Fibroblast of pulmonary artery (primary cell): Measurements from ENCODE around the gene COL2A1.

Source experiments
- DNase-seq: peaks from one replicate; pipeline ENCODE4 v3.0.0-alpha.2; 2010; ENCODE audit warnings: low read depth
- H3K4me3 ChIP-seq: replicated peaks from 2 replicates; pipeline ENCODE4 v1.5.1; 2011; ENCODE audit warnings: low read depth, mild to moderate bottlenecking, control low read depth, low read length, moderate library complexity
- TF ChIP-seq, protein P1 (sequence below): IDR thresholded peaks from 2 replicates; pipeline ENCODE4 v1.5.1; 2011; ENCODE audit warnings: mild to moderate bottlenecking, control low read depth, low read length, inconsistent platforms; ENCODE audit errors: missing control alignments

COL2A1 gene

DNA sequence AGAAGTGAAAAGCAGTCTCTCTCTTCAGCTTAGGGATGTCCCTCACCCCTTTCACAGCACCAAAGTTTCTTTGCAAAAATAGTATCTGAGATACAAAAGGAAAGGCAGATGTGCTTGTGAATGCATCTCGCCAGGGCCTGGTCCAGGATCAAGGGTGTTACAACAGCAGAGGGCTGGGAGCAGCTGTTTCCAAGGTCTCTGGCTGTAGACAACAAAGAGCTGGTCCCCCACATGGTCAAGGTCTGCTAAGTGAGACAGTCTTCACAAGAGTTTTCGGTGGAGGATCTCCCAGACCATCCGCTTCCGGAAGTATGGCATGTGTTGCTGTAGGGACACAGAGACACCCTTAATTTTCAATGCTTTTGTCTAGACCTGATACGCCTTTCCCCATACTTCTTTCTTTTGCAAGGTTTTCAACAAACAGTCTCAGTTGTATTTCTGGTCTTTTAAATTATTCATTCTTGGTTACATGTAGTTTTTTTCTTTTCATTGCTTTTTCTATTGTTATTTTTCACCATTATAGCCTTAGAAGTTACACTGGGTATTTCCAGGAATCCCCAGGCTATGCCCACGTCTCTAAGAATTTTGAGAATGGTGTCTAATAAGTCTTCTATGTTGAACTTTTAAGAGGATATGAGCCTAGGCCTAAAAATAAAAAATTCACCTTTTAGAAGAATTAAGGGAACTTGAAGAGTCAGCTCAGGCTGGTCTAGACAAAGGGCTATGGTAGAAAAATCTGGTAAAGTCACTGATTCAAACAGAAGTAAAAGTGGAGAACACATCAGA lies 41.0 kb upstream of the COL2A1 start:
- no peak overlapping the region for H3K4me3 ChIP-seq
- TF ChIP-seq, protein P1, sequence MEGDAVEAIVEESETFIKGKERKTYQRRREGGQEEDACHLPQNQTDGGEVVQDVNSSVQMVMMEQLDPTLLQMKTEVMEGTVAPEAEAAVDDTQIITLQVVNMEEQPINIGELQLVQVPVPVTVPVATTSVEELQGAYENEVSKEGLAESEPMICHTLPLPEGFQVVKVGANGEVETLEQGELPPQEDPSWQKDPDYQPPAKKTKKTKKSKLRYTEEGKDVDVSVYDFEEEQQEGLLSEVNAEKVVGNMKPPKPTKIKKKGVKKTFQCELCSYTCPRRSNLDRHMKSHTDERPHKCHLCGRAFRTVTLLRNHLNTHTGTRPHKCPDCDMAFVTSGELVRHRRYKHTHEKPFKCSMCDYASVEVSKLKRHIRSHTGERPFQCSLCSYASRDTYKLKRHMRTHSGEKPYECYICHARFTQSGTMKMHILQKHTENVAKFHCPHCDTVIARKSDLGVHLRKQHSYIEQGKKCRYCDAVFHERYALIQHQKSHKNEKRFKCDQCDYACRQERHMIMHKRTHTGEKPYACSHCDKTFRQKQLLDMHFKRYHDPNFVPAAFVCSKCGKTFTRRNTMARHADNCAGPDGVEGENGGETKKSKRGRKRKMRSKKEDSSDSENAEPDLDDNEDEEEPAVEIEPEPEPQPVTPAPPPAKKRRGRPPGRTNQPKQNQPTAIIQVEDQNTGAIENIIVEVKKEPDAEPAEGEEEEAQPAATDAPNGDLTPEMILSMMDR: no peak
- DNase-seq: no peak

DNA sequence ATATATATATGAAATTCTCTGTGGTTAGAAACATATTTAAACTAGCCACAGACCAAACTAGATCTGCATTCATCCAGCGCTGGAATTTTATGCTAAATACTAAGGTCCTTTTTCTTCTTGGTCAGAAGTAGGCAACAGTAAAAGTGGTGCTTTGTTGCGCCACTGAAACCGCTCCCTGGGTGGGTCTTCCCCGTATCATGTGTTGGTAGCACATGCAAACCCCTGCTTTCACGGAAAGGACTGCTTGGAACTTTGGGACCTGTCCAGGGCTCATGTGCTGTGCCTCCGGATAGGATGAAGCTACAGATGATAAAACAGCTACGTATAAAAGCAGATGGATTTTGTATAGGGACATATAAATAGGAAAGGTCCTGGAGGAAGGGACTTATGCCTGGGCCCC lies 40.1 kb upstream of the COL2A1 start:
- TF ChIP-seq, protein P1: no peak
- DNase-seq: no peak
- H3K4me3 ChIP-seq: no peak overlapping the region

DNA sequence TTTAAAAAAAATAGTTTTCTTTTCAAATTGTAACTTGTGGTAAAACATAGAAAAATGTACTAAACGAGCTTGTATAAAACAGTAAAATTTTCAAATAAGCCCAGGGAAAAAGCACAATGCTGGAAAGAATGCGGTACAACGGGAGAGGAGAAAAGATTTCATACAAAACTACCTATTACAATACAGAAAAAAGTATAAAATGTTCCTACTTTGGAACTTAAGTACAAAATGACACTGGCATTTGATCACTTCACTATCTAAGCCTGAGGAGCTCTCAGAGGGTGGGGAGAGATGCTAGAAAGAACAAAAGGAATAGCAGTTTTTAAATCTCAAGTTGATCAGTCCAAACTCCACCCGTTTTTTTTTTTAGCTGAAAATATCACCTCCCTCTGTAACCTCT lies 39.5 kb upstream of the COL2A1 start:
- DNase-seq: no peak
- TF ChIP-seq, protein P1: no peak
- H3K4me3 ChIP-seq: no peak overlapping the region

DNA sequence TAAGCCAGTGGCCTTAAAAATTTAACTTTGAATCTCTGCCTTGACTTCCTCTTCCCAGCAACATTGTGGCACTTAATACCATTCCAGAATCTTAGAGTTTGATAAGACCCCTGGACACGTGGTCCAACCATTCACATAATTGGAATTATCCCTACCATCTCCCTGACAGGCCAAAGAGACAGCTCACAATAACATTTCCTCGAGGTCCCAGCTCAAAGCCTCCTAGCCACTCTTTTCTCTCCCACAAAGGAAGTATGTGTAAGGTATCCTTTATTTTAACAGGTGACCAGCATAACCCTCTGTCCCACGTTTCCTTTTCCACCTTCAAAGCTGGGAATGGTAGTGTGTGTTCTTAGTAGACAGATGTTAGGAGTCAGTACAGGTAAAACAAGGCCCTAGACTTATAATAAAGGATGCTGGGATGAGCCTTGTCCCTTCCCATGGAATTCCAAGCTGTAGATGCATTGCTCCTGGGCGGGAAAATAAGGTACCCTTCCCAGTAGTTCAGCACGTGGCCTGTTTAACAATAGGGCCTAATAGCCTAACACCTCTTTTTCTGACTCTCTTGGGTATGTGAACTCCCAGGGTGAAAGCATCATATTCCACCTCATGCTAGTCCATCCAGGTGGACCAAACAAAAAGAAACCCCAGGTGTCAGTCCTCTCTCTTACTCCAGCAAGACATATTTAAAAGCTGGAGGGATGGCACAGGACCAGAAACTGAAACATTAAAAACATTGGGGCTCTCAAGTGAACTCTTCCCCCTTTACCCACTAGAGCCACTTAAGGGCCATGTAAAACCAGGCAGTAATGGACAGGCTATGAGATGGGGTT lies 37.5 kb upstream of the COL2A1 start:
- DNase-seq: no peak
- TF ChIP-seq, protein P1: no peak
- no peak overlapping the region for H3K4me3 ChIP-seq

DNA sequence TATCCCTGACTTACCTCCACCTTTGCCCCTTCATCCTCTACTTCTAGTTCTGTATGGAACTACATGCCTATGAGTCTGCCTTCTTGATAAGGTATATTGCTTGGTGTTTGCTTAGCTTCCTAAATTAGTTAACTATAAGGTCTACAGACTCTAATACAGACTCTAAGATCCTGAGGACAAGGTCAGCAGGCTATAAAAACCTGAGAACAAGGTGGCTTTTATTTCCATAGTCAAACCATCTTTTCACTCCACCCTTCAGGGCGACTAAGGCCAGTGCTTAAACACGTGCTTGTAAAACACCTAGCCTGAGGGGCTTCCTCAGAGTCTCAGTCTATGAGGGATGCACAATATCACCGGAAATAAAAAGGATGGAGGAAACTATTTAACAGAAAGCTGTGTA lies 36.1 kb upstream of the COL2A1 start:
- TF ChIP-seq, protein P1: no peak
- no peak overlapping the region for H3K4me3 ChIP-seq
- DNase-seq: no peak

DNA sequence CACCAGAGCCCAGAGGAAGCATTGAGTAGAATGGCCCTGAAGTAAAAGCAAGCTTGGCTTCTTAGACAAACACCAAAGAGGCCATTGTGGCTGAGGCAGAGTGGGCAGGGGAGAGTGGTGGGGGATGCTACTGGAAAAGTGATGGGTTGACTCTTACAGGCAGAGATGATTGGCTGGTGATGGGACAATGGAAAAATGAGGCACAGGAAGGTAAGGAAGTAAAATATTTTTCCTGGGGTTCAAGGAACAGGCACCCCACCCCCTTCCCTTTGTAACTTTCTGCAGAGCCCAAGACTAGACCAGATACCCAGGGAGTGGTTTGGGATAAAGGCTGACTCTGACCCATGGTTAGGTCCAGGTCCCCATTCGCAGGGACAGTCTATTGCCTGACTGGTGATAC lies 34.9 kb upstream of the COL2A1 start:
- DNase-seq: no peak
- TF ChIP-seq, protein P1: no peak
- H3K4me3 ChIP-seq: no peak overlapping the region
